HCT116 (cell line): ENCODE measurements around the gene NCKAP5. TPM values are rescaled to one million over a fixed set of nuclear protein-coding genes. Genes with fewer than 3 reads are reported as not detected.

Experiments used
- ATAC-seq: fragments of 200-7000 bp; cut with Tn5 transposase; 2 replicates; pipeline ENCODE4 v1.9.1; 2020; ENCODE audit warnings: mild to moderate bottlenecking, moderate library complexity
- BruUV-seq: library from RNA; stranded (reverse); fragments of 400-500 nt; replicated peaks from 2 replicates; lab custom pipeline; 2021; lab: Mats Ljungman, UMichigan
- CTCF ChIA-PET: fragments of 300-600 bp; sonication (Branson Sonifier 250); formaldehyde crosslinking; loops from one replicate; lab custom pipeline; 2021; ENCODE audit warnings: antibody characterized with exemption; lab: Charles Lee
- POLR2A ChIA-PET: fragments of 300-600, 350-600 bp; sonication (Branson Sonifier 250); formaldehyde crosslinking; loops from one replicate; lab custom pipeline; 2021; ENCODE audit warnings: antibody characterized with exemption; lab: Charles Lee
- RAD21 ChIA-PET, 2 experiments: fragments of 300-600 bp; sonication (Branson Sonifier 250); formaldehyde crosslinking; loops; one replicate each; lab custom pipeline; 2023; ENCODE audit warnings: low total read pairs in 2 of 2; ENCODE audit not compliant: uncharacterized antibody in 2 of 2, unreplicated experiment in 2 of 2, low non-redundant PET in 1 of 2; lab: Charles Lee
- DNase-seq: peaks from one replicate; pipeline ENCODE4 v3.0.0-alpha.2; 2010; ENCODE audit warnings: low read depth, low spot score
- H2AFZ ChIP-seq: fragments of 200-600 bp; shearing (Covaris generic), sonication (generic); 2 replicates; pipeline ENCODE4 v1.6.1; 2017; ENCODE audit warnings: low read depth, mixed run types, mixed read lengths, antibody characterized with exemption, low read length; ENCODE audit not compliant: poor library complexity, severe bottlenecking
- H3K27ac ChIP-seq: 2 replicates; pipeline ENCODE4 v1.5.1; 2012; ENCODE audit warnings: low read depth, low read length
- H3K27me3 ChIP-seq: fragments of 200-600 bp; sonication (generic); 2 replicates; pipeline ENCODE4 v1.6.1; 2016; ENCODE audit warnings: mixed run types, low read length, mixed read lengths; ENCODE audit not compliant: insufficient read depth
- H3K36me3 ChIP-seq, 2 experiments: fragments of 200-500 bp in 1 of 2; fragments of 200-600 bp in 1 of 2; sonication (Bioruptor generic) in 1 of 2; sonication (generic) in 1 of 2; 2 replicates each; pipeline versions ENCODE4 v1.5.1 to v1.6.1; 2014 to 2016; ENCODE audit warnings: low read length in 2 of 2, inconsistent platforms in 1 of 2, mixed read lengths in 1 of 2, mixed run types in 1 of 2; ENCODE audit not compliant: insufficient read depth in 2 of 2, control insufficient read depth in 1 of 2
- H3K4me1 ChIP-seq, 2 experiments: fragments of 200-600 bp in 1 of 2; sonication (generic) in 1 of 2; 2 replicates each; pipeline versions ENCODE4 v1.5.1 to v1.6.1; 2012 to 2017; ENCODE audit warnings: low read length in 2 of 2, inconsistent platforms in 1 of 2, mild to moderate bottlenecking in 1 of 2, mixed read lengths in 1 of 2, mixed run types in 1 of 2, moderate library complexity in 1 of 2; ENCODE audit not compliant: insufficient read depth in 2 of 2, control insufficient read depth in 1 of 2
- H3K4me2 ChIP-seq: fragments of 200-600 bp; sonication (generic); 2 replicates; pipeline ENCODE4 v1.6.1; 2017; ENCODE audit warnings: mixed run types, low read length, mixed read lengths
- H3K4me3 ChIP-seq, 2 experiments: fragments of 200-600 bp in 1 of 2; sonication (generic) in 1 of 2; replicated peaks in 1 of 2; 2 replicates each; pipeline ENCODE4 v1.5.1; 2011 to 2016; ENCODE audit warnings: low read length in 2 of 2, control low read depth in 1 of 2, low read depth in 1 of 2, mild to moderate bottlenecking in 1 of 2, mixed read lengths in 1 of 2, mixed run types in 1 of 2
- H3K79me2 ChIP-seq: fragments of 200-600 bp; sonication (generic); 2 replicates; pipeline ENCODE4 v1.6.1; 2017; ENCODE audit warnings: mild to moderate bottlenecking, mixed run types, low read length, moderate library complexity, mixed read lengths; ENCODE audit not compliant: insufficient read depth
- H3K9ac ChIP-seq: fragments of 200-600 bp; sonication (generic); 2 replicates; pipeline ENCODE4 v1.6.1; 2016; ENCODE audit warnings: low read length, mixed read lengths
- H3K9me2 ChIP-seq: fragments of 200-600 bp; sonication (generic), shearing (Covaris generic); 2 replicates; pipeline ENCODE4 v1.6.1; 2017; ENCODE audit warnings: mixed run types, mild to moderate bottlenecking, moderate library complexity; ENCODE audit not compliant: insufficient read depth
- H3K9me3 ChIP-seq, 2 experiments: fragments of 200-500 bp in 1 of 2; fragments of 200-600 bp in 1 of 2; sonication (Bioruptor generic) in 1 of 2; sonication (generic) in 1 of 2; 2 replicates each; pipeline ENCODE4 v1.6.1; 2014 to 2017; ENCODE audit warnings: low read length in 2 of 2, mixed read lengths in 2 of 2, inconsistent platforms in 1 of 2, low read depth in 1 of 2, mild to moderate bottlenecking in 1 of 2, mixed run types in 1 of 2, moderate library complexity in 1 of 2; ENCODE audit not compliant: control insufficient read depth in 1 of 2, insufficient read depth in 1 of 2
- H4K20me1 ChIP-seq: fragments of 200-600 bp; sonication (generic), shearing (Covaris generic); 2 replicates; pipeline ENCODE4 v1.6.1; 2017; ENCODE audit warnings: mixed run types, mild to moderate bottlenecking, moderate library complexity; ENCODE audit not compliant: insufficient read depth
- CBX3 ChIP-seq: IDR thresholded peaks from 2 replicates; pipeline ENCODE4 v1.6.1; 2012; ENCODE audit warnings: low read depth
- CEBPB ChIP-seq: IDR thresholded peaks from 2 replicates; pipeline ENCODE4 v1.6.1; 2012; ENCODE audit warnings: low read depth
- ELF1 ChIP-seq: IDR thresholded peaks from 2 replicates; pipeline ENCODE4 v1.6.1; 2012; ENCODE audit warnings: low read depth, borderline replicate concordance
- EZH2 ChIP-seq: fragments of 200-600 bp; sonication (generic); IDR thresholded peaks from 2 replicates; pipeline ENCODE4 v1.6.1; 2017; ENCODE audit warnings: antibody characterized with exemption, mixed run types
- JUND ChIP-seq: IDR thresholded peaks from 2 replicates; pipeline ENCODE4 v1.6.1; 2012
- POLR2AphosphoS5 ChIP-seq: IDR thresholded peaks from 2 replicates; pipeline ENCODE4 v1.6.1; 2011; ENCODE audit warnings: mild to moderate bottlenecking, low read depth, low read length, moderate library complexity
- RAD21 ChIP-seq: IDR thresholded peaks from 2 replicates; pipeline ENCODE4 v1.6.1; 2012; ENCODE audit warnings: low read depth, mild to moderate bottlenecking
- SRF ChIP-seq: IDR thresholded peaks from 2 replicates; pipeline ENCODE4 v1.6.1; 2012; ENCODE audit warnings: low read depth
- TCF7L2 ChIP-seq: IDR thresholded peaks from 2 replicates; pipeline ENCODE4 v1.7.0; 2011; ENCODE audit warnings: borderline replicate concordance, inconsistent platforms; ENCODE audit not compliant: insufficient read depth, insufficient read length; ENCODE audit errors: extremely low read depth
- YY1 ChIP-seq: IDR thresholded peaks from 2 replicates; pipeline ENCODE4 v1.6.1; 2011; ENCODE audit warnings: low read length, low read depth, moderate library complexity, mild to moderate bottlenecking; ENCODE audit not compliant: insufficient replicate concordance; ENCODE audit errors: extremely low read depth
- ZFX ChIP-seq: fragments of 450-650 bp; IDR thresholded peaks from 2 replicates; pipeline ENCODE4 v1.6.1; 2017
- ZNF274 ChIP-seq: fragments of 200-500 bp; sonication (Bioruptor generic); IDR thresholded peaks from 2 replicates; pipeline ENCODE4 v1.6.1; 2014; ENCODE audit warnings: mild to moderate bottlenecking, low read depth, low read length, inconsistent platforms
- intact Hi-C: fragments of 100-400 bp; cut with micrococcal nuclease; formaldehyde crosslinking; loops from 2 replicates; pipeline ENCODE4 v1.10.0; 2022
- total RNA-seq: library from RNA; stranded (reverse); gene quantifications from one replicate; pipeline ENCODE4 v1.2.1, GENCODE V29; 2021; ENCODE audit not compliant: unreplicated experiment
- TF ChIP-seq, protein P1 (sequence below), 3 experiments: fragments of 200-600 bp in 1 of 3; sonication (generic) in 1 of 3; IDR thresholded peaks in 2 of 3; conservative IDR thresholded peaks in 1 of 3; 2 replicates each; pipeline ENCODE4 v1.5.1; 2012 to 2017; ENCODE audit warnings: low read depth in 2 of 3, low read length in 2 of 3, antibody characterized with exemption in 1 of 3, borderline replicate concordance in 1 of 3, control low read depth in 1 of 3, mild to moderate bottlenecking in 1 of 3, mixed read lengths in 1 of 3, mixed run types in 1 of 3, moderate library complexity in 1 of 3; ENCODE audit not compliant: insufficient read depth in 1 of 3
- TF ChIP-seq, protein P2 (sequence below): IDR thresholded peaks from 2 replicates; pipeline ENCODE4 v1.6.1; 2012
- TF ChIP-seq, protein P3 (sequence below): IDR thresholded peaks from 2 replicates; pipeline ENCODE4 v1.6.1; 2012; ENCODE audit warnings: low read depth

NCKAP5 gene
- total RNA-seq, 1 experiment from 2014 or later, result 0.30 TPM

- no peak for DNase-seq
- no peak overlapping the region for H2AFZ ChIP-seq
- ChIA-PET RAD21 (no interaction called here), POLR2A (no interaction called here), CTCF (no interaction called here)
- no peaks in the 10 kb centered on the region for H3K9me2 ChIP-seq
- TF ChIP-seq ELF1 (no peak), ZNF274 (no peak), ZFX (no peak), POLR2AphosphoS5 (no peak), CBX3 (no peak), YY1 (no peak), TCF7L2 (no peak), RAD21 (no peak), JUND (no peak), CEBPB (no peak), EZH2 (no peak), SRF (no peak)
- TF ChIP-seq, protein P1, sequence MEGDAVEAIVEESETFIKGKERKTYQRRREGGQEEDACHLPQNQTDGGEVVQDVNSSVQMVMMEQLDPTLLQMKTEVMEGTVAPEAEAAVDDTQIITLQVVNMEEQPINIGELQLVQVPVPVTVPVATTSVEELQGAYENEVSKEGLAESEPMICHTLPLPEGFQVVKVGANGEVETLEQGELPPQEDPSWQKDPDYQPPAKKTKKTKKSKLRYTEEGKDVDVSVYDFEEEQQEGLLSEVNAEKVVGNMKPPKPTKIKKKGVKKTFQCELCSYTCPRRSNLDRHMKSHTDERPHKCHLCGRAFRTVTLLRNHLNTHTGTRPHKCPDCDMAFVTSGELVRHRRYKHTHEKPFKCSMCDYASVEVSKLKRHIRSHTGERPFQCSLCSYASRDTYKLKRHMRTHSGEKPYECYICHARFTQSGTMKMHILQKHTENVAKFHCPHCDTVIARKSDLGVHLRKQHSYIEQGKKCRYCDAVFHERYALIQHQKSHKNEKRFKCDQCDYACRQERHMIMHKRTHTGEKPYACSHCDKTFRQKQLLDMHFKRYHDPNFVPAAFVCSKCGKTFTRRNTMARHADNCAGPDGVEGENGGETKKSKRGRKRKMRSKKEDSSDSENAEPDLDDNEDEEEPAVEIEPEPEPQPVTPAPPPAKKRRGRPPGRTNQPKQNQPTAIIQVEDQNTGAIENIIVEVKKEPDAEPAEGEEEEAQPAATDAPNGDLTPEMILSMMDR (IDR thresholded peaks at IDR 0.05 in 2 of 3, conservative IDR thresholded peaks at IDR 0.05 in 1 of 3; ENCODE audit: borderline replicate concordance in 1 of 3, insufficient read depth in 1 of 3, low read depth in 2 of 3, low read length in 2 of 3), result no peak
- TF ChIP-seq, protein P2, sequence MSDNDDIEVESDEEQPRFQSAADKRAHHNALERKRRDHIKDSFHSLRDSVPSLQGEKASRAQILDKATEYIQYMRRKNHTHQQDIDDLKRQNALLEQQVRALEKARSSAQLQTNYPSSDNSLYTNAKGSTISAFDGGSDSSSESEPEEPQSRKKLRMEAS, result no peak
- TF ChIP-seq, protein P3, sequence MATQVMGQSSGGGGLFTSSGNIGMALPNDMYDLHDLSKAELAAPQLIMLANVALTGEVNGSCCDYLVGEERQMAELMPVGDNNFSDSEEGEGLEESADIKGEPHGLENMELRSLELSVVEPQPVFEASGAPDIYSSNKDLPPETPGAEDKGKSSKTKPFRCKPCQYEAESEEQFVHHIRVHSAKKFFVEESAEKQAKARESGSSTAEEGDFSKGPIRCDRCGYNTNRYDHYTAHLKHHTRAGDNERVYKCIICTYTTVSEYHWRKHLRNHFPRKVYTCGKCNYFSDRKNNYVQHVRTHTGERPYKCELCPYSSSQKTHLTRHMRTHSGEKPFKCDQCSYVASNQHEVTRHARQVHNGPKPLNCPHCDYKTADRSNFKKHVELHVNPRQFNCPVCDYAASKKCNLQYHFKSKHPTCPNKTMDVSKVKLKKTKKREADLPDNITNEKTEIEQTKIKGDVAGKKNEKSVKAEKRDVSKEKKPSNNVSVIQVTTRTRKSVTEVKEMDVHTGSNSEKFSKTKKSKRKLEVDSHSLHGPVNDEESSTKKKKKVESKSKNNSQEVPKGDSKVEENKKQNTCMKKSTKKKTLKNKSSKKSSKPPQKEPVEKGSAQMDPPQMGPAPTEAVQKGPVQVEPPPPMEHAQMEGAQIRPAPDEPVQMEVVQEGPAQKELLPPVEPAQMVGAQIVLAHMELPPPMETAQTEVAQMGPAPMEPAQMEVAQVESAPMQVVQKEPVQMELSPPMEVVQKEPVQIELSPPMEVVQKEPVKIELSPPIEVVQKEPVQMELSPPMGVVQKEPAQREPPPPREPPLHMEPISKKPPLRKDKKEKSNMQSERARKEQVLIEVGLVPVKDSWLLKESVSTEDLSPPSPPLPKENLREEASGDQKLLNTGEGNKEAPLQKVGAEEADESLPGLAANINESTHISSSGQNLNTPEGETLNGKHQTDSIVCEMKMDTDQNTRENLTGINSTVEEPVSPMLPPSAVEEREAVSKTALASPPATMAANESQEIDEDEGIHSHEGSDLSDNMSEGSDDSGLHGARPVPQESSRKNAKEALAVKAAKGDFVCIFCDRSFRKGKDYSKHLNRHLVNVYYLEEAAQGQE, result no peak
- H3K79me2 ChIP-seq, result no peaks in the 10 kb centered on the region
- intact Hi-C loops, result no loop called here
- H3K36me3 ChIP-seq, result no peaks in the 10 kb centered on the region
- ATAC-seq, result no peak
- H3K4me3 ChIP-seq, result no peak overlapping the region
- H4K20me1 ChIP-seq, result no peaks in the 10 kb centered on the region
- H3K27me3 ChIP-seq, result no peaks in the 10 kb centered on the region
- no peak overlapping the region for H3K4me2 ChIP-seq
- H3K27ac ChIP-seq, result no peak overlapping the region
- no peak overlapping the region for H3K9ac ChIP-seq
- BruUV-seq, result no TSS peak
- no peaks in the 10 kb centered on the region for H3K4me1 ChIP-seq
- H3K9me3 ChIP-seq, result no peaks in the 10 kb centered on the region
These were observed 921.6 kb downstream of the NCKAP5 start for GRCh38 chr2:132646540-132647108.
